NCI-H2196 (cell line): ENCODE results near the gene STAP1.
"Not testable (repeated sequence)": the region's sequence is repeated elsewhere in the genome, so short reads cannot be mapped to it uniquely, and the experiment has no call there.

ENCODE experiments used
- DNase-seq: peaks from one replicate; lab custom pipeline; 2025; ENCODE audit not compliant: unreplicated experiment; lab: John Stamatoyannopoulos, UW

Gene STAP1, protein sequence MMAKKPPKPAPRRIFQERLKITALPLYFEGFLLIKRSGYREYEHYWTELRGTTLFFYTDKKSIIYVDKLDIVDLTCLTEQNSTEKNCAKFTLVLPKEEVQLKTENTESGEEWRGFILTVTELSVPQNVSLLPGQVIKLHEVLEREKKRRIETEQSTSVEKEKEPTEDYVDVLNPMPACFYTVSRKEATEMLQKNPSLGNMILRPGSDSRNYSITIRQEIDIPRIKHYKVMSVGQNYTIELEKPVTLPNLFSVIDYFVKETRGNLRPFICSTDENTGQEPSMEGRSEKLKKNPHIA

DNA sequence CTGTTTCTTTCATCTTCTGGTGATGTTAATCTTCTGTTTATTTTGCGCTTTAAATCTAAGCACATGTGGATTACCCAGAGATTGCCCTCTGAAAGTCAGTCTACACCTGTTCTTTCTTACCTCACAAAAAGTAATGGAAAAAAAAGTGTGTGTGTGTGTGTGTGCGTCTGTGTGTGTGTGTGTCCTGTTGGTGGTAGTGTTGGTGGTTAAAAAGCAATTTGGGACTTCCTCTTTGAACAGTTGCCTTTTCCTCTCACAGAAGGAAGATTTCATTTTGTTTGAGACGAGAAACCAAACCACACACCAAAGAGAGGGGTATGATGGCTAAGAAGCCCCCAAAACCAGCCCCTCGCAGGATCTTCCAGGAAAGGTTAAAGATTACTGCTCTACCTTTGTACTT, at the start of gene STAP1:
Gene STAP1, plus strand, starts transcription at position 235 of the 400 bp plus-strand sequence. Its CDS starts 83 bp downstream, at position 318.
- DNase-seq, result no peak

DNA sequence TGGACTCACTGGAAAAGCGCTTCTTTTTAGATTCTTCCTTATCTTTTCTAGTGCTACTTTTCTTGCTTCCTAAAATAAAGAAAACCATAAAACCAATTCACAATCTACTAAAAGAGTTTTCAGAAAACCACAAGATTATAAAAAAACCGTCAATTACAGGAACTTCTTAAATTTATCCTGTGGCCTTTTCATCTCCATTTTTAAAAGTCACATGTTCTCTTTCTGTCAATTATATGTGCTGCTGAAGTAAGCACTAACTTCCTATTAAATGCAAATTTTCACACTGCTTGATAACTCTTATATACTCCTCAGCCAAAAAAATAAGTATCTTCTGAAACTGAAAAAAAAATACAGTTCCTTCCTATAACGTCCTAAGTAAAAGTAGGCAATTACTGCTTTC, 46.0 kb upstream of the STAP1 start:
- no peak for DNase-seq

DNA sequence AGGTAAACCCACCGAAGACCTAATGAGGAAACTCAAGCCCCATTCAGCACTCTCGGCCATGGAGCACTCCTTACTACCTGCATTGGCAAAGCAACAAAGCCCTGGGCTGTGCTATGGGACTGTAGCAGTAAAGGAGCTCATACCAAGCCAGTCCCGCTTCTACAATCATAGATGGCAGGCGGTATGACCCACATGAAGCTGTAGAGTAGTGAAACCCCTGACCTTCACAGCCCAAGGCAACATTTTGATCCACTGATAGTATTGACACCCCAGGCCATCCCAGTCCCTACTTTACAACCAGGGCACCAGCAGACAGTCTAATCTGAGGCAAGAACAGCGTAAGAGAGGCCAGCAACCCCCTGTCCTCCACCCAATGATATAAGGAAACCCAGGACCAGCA, 38.4 kb upstream of the STAP1 start:
- DNase-seq, result no peak

DNA sequence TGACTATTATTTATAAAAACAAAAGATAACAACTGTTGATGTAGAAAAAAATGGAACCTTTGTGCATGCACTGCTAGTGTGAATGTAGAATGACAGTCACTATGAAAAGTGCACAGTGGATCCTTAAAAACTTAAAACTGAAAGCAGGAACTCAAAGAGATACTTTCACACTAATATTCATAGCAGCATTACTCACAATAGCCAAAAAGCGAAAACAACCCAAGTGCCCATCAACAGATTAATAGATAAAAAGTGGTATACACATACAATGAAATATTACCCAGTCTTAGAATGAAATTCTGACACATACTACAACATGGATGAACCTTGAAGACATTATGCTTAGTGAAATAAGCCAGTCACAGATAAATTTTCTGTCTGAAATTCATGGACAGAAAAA, 37.0 kb upstream of the STAP1 start:
- no peak for DNase-seq

DNA sequence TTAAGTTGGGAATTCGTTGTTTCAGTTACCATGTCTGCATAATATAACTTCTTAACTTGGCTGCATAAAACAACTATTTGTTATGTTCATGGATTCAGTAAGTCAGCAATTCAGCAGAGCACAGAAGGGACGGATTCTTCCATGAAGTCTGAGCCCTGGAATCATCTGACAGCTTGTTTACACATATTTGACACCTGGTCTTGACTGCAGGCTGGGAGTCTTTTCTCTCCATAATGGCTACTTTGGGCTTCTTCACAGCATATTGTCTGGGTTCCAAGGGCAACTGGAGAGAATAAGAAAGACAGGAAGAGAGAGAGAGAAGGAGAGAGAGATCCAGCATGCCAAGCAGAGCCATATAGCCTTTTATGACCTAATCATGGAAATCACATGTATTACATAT, 36.3 kb upstream of the STAP1 start:
- DNase-seq, result no peak

DNA sequence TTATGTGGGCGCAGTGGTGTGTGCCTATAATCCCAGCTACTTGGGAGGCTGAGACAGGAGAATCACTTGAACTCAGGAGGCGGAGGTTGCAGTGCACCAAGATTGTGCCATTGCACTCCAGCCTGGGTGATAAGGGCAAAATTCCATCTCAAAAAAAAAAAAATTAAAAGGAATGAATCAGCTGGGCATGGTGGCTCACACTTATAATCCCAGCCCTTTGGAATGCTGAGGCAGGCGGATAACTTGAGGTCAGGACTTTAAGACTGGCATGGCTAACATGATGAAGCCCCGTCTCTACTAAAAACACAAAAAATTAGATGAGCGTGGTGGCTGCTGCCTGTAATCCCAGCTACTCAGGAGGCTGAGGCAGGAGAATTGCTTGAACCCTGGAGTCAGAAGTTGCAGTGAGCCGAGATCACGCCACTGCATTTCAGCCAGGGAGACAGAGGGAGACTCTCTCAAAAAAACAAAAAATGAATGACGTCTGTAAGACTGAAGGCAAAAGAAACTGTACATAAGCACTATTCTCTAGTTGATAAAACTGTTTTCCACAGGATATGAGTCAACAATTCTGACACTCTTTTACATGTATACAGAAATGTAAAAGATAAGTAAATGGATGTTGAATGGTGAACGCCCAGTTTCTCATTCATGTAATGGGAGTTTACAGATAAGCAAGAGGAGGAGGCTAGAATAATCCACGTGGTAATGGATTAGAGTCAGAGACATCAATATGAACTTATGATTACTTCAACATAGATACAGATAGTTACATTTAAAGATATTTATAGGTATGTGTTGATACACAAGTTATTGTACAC, 35.5 kb upstream of the STAP1 start:
- no peak for DNase-seq

DNA sequence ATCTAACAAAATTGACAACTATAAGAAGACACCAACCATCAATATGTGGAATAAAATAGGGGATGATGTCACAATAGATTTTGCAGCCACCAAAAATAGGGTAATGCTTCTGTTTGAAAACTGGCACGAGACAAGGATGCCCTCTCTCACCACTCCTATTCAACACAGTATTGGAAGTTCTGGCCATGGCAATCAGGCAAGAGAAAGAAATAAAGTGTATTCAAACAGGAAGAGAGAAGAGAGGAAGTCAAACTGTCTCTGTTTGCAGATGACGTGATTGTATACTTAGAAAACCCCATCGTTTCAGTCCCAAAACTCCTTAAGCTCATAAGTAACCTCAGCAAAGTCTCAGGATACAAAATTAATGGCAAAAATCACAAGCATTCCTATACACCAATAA, 34.4 kb upstream of the STAP1 start:
- DNase-seq, result not testable (repeated sequence)

DNA sequence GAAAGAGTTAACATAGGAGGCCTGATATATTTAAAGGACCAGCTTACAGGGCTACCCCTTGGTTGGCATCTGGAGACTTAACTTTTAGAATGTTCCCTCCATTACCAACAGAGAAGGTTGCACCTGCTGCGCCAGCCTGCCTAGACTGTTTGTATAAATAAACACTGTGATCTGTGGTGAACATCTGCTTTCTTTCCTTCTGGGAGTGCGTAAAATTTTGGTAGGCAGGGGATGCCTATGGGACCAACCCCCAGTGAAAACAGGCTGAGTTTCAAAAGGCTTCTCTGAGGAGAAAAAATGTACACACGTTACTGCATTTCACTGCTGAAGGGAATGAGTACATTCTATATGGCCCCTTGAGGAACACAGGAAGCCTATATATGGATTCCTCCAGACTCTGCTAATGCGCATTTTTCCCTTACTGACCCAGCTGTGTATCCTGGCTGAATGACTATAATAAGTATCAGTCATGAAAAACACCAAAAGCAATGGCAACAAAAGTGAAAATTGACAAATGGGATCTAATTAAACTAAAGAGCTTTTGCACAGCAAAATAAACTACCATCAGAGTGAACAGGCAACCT, 27.1 kb upstream of the STAP1 start:
- DNase-seq, result no peak

DNA sequence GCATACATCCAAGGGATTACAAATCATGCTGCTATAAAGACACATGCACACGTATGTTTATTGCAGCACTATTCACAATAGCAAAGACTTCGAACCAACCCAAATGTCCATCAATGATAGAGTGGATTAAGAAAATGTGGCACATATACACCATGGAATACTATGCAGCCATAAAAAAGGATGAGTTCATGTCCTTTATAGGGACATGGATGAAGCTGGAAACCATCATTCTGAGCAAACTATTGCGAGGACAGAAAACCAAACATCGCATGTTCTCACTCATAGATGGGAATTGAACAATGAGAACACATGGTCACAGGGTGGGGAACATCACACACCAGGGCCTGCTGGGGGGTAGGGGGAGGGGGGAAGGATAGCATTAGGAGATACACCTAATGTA, 26.1 kb upstream of the STAP1 start:
- not testable (repeated sequence) for DNase-seq

DNA sequence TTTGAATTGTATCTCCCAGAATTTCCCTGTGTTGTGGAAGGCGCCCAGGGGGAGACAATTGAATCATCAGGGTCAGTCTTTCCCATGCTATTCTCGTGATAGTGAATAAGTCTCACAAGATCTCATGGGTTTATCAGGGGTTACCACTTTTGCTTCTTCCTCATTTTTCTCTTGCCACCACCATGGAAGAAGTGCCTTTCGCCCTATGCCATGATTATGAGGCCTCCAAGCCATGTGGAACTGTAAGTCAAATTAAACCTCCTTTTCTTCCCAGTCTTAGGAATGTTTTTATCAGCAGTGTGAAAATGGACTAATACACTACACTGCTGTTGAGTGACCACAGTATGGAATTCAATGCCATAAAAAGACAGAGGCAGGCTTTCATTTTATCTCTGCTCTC, 25.4 kb upstream of the STAP1 start:
- DNase-seq, result no peak

DNA sequence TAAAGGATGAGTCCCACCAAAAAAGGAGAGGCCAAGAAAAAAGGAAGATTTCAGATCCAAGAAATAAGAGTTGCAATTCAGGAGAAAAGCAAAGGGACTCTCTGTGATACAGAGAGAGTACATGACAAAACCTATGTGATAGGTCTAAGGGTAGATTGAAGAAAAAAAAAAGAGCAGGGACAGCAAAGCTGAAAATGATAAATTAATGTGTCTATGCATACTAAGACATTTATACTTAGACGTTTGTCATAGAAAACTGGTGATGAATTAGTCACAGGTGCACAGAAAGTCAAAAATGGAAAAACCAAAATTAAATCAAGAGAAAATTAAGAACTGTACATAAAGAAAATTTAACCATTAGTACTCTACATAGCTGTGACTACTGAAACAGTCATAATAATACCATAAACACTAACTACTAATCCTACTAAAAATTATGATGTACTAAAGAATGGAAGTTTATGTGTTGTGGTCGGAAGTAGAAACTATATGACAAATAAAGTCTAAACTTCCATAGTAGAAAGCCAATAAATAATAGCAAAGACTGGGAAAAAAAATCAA, 23.2 kb upstream of the STAP1 start:
- no peak for DNase-seq

DNA sequence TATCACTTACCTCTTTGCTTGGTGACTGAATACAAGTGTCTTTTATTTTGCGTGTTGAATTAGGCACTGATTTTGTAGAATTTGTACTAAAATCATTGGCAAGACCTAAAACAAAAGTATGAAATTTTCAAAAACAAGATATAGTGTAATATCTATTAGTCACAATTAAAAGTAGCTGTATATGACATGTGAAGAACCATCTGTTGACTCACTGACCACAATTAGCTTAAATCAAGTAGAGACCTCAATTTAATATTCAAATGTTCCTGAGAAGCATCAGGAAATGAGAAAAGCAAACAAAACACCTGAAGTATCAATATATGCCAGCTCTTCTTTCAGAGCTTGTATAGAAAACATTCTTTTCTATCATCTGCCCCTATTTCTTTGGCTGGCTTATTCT, 18.7 kb upstream of the STAP1 start:
- DNase-seq, result no peak

DNA sequence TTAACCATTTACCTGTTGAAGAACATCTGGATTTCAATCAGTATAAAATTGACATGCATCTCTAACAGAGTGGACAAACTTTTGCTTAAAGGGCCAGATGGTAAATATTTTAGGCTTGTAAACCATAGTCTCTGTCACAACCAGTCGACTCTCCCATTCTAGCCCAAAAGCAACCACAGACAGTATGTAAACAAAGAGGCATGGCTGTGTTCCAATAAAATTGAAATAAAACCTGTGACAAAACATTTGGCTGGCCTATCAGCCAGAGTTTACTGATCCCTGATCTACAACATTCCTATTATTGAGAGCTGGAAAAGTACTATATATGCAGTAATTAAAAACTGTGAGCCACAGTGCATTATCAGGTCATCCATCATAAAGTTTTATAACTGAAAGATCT, 16.5 kb upstream of the STAP1 start:
- DNase-seq, result no peak

DNA sequence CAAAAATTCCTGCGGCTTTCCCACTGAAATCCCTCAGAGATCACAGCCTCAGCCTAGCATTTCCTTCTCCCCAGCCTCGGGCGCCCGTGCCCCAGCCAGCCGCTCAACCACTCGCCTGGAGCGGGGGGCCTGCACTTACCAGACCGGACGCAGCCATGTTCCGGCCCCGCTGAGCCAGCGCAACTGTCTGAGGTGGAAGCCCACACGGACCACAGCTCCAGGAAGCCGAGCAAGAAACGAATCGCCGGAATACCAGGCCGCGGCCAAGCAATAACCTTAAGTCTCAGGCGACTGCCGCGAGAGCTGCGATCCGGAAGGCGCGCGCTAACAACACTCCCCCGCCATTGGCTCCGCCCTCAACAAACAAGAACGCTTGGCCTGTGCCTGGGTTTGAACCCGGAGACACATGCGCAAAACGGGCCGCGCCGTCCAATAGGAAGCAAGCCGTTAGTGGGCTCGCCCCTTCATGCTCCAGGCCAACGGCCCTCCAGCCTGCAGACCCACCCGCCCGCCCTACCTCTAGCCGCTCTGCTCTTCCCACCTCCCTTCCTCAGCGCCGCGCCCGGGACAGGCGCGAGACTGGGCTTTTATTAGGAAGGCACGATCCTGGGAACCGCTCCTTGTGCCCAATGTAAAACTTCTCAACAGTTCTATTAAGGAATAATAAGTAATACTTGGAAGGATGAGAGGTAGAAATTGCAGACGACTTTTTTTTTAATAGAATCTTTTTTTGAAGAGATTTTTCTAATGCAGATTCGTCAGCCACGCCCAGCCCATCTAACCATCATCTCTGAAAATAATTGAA, 13.1 kb upstream of the STAP1 start, which contains the start of gene CENPC:
Gene CENPC, minus strand, starts transcription at position 305 of the 805 bp plus-strand sequence. Its CDS starts 148 bp downstream, at position 157.
- DNase-seq, result peak; percentile 83

DNA sequence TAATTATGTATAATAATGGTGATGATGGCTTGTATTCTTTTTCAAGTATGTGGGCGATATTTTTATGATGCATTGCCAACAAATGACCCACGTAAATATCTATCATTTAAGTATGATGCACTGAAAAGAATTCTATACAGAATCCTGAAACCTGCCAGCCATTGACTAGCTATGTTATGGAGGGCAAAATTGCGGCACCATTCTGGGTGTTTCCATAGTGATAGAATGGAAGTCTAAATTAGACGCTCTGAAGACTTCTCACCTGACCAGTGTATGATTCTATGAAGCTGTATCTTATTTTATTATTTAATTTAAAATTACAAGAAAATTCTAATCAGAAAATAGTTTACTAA, 12.5 kb upstream of the STAP1 start:
- DNase-seq, result no peak

DNA sequence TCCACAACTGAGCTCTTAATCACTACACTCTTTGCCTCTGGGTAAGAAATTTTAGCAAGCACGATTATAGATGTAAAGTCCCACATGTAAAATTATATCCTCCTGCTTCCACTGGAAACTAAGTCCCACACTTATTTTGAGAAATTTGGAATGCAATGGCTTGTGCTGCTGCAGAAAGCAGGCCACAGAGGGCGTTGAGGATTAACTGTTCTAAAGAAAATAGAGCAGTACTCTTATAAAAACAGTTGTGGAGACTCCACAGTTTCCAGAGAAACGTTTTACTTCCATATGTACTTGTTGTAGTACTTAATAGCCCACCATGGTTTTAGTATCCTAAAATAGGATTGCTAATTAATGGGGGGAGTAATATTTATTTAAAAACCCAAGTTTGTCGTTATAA, 11.6 kb upstream of the STAP1 start:
- DNase-seq, result no peak

DNA sequence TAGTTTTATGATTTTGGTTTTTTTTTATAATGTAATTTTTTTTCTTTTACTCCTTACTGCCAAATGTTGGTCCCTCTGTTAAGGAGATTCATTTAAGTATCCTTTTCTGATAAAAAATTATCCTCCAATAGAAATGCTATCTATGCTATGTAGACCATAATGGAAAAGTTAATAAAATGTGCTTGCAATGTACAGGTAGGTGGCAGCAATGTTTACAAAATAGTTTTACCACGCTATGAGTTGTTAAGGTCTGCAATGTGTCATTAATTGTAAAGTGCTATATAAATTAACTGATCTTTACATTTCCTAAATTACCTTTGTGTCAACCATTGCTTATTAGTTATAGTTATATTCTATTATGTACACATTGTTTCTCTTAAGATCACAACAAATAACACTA, 9.4 kb upstream of the STAP1 start:
- no peak for DNase-seq

DNA sequence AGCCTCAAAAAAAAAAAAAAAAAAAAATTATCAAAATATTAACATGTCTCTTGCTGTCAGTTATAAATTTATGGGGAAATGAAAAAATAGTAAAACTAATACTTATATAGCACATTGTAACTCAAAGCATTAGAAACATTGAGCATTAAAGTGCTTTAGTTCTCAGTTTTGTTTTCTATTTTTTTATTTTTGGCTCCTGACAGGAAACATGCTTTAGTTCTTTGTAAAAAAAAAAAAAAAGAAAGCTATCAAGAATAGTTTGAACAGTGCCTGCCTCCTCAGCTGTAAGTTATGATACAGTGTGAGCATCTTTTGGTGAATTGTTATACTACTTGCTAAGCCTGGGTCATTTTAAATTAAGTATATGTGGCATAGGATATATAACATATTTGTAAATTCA, 8.1 kb upstream of the STAP1 start:
- DNase-seq, result no peak

DNA sequence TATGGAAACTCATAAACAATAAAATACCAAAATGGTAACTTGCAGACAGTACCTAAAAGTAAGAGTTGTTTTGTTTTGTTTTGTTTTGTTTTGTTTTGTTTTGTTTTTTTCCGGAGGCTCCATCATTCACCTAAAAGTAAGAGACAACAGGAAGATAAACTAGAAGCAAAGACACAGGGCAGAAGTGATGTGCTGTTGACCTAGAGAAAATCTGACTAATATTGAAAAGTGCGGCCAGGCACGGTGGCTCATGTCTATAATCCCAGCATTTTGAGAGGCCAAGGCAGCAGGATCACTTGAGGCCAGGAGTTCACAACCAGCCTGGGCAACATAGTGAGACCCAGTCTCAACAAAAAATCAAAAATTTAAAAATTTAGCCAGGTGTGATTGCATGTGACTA, 7.7 kb upstream of the STAP1 start:
- no peak for DNase-seq

DNA sequence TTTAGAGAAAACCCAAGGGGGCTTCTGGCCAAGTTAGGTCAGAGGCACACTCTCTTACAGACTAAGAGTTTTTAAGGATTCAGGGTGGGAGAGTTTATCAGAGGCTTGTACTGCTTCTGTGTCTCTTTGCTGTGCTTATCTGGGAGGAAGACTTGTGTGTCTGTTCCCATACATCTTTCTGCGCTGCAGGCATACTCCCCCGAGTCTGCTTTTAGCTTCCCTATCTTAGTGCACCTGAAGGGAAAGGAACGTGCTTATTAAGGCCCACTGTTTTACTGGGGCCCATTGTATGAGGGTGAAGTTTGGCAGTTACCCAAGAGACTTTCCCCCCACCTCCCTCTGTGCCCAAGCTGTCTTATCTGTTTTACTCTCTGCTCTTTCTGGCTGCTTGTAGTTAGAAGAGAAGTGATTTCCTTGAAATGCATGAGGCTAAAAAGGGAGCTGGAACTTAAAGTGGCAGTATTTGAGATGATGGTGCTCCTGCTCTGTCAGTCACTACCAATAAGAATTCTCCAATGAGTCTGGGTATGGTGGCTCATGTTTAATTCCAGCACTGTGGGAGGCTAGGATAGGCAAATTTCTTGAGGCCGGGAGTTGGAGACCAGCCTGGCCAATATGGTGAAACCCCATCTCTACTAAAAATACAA, 6.3 kb upstream of the STAP1 start:
- not testable (repeated sequence) for DNase-seq

DNA sequence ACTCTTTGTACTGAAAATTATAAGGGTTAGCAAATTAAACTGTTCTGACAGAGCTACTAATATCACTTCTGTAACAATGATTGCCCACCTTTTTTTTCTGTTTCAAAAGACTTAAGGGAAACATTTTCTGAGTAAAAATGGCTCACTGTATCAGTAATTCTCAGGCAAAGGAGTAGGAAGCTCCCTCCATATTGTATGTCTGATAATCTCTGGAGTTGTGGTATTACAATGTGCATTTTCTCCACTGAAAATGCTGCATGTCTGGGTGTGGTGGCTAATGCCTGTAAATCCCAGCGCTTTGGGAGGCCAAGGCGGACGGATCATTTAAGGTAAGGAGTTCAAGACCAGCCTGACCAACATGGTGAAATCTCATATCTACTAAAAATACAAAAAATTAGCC, 4.4 kb upstream of the STAP1 start:
- DNase-seq, result no peak
